M059J (cell line): ENCODE measurements around the gene LONP2. TPM values are rescaled to one million over a fixed set of nuclear protein-coding genes. Genes with fewer than 3 reads are reported as not detected.
"Not testable (repeated sequence)": the region's sequence is repeated elsewhere in the genome, so short reads cannot be mapped to it uniquely, and the experiment has no call there.

ENCODE experiments used
- DNase-seq: peaks from one replicate; pipeline ENCODE4 v3.0.0-alpha.2; 2012; ENCODE audit warnings: low read depth
- total RNA-seq: library from RNA; depleted of rRNA; stranded (reverse); fragments of >200 nt; shearing (Covaris generic); gene quantifications from 2 replicates; pipeline ENCODE4 v1.2.3, GENCODE V29; 2014

Gene LONP2
- total RNA-seq, 1 experiment from 2014 or later, result 58.2 TPM

GRCh38 chr16:48366165-48367093 is 122.3 kb downstream of the LONP2 start:
- DNase-seq, result peak; percentile 85

GRCh38 chr16:48367441-48368049 is 123.4 kb downstream of the LONP2 start:
- DNase-seq, result peak; percentile 11

- DNase-seq, result no peak
Measured at GRCh38 chr16:48369765-48370164, 125.7 kb downstream of the LONP2 start.

- no peak for DNase-seq
Measured at GRCh38 chr16:48370229-48370628, 126.1 kb downstream of the LONP2 start.

GRCh38 chr16:48370668-48371392 is 126.7 kb downstream of the LONP2 start:
- DNase-seq, result peak; percentile 36

DNA sequence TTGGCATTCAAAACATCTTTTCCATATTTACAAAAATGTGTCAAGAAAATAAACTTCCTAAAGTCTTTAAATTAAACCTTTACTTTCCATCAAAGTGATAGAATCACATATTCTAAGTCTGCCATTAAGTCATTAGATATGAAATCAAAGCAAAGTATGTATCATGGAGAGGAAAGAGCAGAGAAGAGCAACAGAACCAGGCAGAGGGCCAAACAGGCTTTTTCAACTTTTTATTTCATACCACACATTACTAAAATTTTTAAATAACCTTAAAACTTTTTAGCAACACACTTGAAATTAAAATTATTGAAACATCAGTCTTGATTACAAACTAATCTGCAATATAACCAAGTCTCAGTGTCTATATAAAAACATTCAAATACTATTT is 127.3 kb downstream of the LONP2 start:
- no peak for DNase-seq

DNA sequence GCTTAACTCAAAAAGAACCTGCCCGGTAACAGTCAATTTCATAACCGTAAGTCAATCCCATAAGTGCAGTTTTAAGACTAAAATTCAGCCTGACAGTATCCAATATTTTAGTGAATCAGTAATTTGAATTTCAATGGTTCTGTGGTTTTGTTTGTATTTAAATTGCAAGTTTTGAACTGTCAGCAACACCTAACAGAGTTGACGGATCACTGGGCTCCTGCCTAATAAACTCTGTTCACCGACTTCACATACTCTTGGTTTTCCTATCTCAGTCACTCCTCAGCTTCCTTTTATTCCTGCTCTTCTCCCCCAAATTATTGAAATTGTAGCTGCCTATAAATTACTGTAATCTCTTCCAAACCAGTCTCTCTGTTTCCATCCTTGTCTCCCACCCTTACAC is 128.6 kb downstream of the LONP2 start:
- no peak for DNase-seq

- DNase-seq, result no peak
Measured at GRCh38 chr16:48373258-48374029, 129.3 kb downstream of the LONP2 start.

DNA sequence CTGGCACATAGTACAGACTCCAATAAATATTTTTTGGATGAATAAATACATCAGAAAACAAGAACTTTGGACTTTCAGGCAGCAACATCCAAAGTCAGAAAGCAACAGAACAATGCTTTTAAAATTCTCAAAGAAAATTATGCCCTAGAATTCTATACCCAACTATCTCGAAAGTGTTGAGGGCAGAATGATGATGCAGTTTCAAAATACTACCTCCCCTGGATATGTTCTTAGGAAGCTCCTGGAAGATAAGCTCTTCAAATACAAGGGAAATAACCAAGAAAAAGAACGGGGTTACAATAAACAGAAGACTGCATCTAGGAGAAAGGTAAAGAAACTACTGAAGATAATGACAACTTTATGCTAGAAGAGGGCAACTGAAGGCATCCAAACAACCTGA is 130.2 kb downstream of the LONP2 start:
- no peak for DNase-seq

- not testable (repeated sequence) for DNase-seq
Measured at GRCh38 chr16:48377301-48377700, 133.2 kb downstream of the LONP2 start.

- DNase-seq, result no peak
Measured at GRCh38 chr16:48378276-48378675, 134.2 kb downstream of the LONP2 start.

DNA sequence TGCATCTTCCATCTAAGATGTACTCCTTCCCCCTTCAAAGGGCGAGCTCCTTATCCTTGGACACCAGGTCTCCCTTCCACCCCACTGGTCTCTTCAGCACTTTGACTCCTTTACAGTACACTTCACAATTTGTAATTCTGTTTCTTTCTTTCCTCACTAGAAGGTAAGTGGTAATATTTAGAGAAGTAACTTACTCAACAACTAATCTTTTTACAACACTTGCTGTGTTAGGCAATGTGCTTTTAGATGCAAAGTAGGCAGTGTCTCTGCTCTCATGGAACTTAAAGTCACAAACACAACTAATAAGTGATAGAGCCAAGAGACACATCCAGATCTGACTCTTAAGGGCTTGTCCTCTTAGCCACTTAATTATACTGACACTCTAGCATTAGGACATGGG is 134.7 kb downstream of the LONP2 start:
- DNase-seq, result no peak

DNA sequence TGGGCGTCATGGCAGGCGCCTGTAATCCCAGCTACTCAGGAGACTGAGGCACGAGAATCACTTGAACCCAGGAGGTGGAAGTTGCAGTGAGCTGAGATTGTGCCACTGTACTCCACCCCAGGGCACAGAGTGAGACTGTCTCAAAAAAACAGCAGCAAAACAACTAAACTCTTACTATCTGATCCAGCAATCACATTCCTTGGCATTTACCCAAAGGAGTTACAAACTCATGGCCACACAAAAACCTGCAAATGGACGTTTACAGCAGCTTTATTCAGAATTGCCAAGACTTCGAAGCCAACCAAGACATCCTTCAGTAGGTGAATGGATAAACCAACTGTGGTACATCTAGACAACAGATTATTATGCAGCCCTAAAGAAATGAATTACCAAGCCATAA is 137.1 kb downstream of the LONP2 start:
- peak; percentile 74 for DNase-seq

GRCh38 chr16:48382131-48382530 is 138.0 kb downstream of the LONP2 start:
- no peak for DNase-seq

GRCh38 chr16:48383009-48383876 is 139.1 kb downstream of the LONP2 start:
- no peak for DNase-seq

- DNase-seq, result peak; percentile 42
Measured at GRCh38 chr16:48383877-48384519, 139.9 kb downstream of the LONP2 start.

GRCh38 chr16:48384520-48385252 is 140.6 kb downstream of the LONP2 start:
- DNase-seq, result peak; percentile 62

- peak; percentile 75 for DNase-seq
Measured at GRCh38 chr16:48385253-48386150, 141.4 kb downstream of the LONP2 start, which contains the start of gene SIAH1. Gene SIAH1 (minus strand): TSS chr16:48385413. CDS start chr16:48362428, 22,985 bp downstream.
